CD4-positive, alpha-beta memory T cell (primary cell): ENCODE results near the gene PHPT1. TPM values are rescaled to one million over a fixed set of nuclear protein-coding genes. Genes with fewer than 3 reads are reported as not detected.
A peak's percentile ranks its signal among the peaks of the same experiment; 100 is the strongest.

Source experiments
- CTCF ChIA-PET: fragments of 350-600 bp; sonication (Branson Sonifier 250); formaldehyde crosslinking; loops from one replicate; lab custom pipeline; 2021; ENCODE audit warnings: inconsistent platforms; ENCODE audit not compliant: partially characterized antibody; lab: Charles Lee
- POLR2A ChIA-PET: fragments of 350-600 bp; sonication (Branson Sonifier 250); formaldehyde crosslinking; loops from one replicate; lab custom pipeline; 2021; ENCODE audit not compliant: partially characterized antibody; lab: Charles Lee
- DNase-seq, 5 donors: peaks; one replicate each; pipeline versions ENCODE4 v3.0.0 to v3.0.0-alpha.2; 2020 to 2022; ENCODE audit warnings: mixed read lengths in 1 of 5
- H3K27ac ChIP-seq: one replicate; pipeline ENCODE4 v1.7.0; 2013; ENCODE audit warnings: low read depth, low read length
- H3K27me3 ChIP-seq: 2 replicates; pipeline ENCODE4 v1.7.0; 2013; ENCODE audit warnings: mild to moderate bottlenecking, low read length, moderate library complexity; ENCODE audit not compliant: insufficient read depth
- H3K36me3 ChIP-seq: 2 replicates; pipeline ENCODE4 v1.7.0; 2013; ENCODE audit warnings: mild to moderate bottlenecking, low read length, moderate library complexity; ENCODE audit not compliant: insufficient read depth
- H3K4me1 ChIP-seq: 2 replicates; pipeline ENCODE4 v1.7.0; 2013; ENCODE audit warnings: mild to moderate bottlenecking, low read length, moderate library complexity; ENCODE audit not compliant: insufficient read depth
- H3K4me3 ChIP-seq, 2 donors: one replicate each; pipeline ENCODE4 v1.7.0; 2013; ENCODE audit warnings: low read length in 2 of 2, mild to moderate bottlenecking in 1 of 2
- H3K9me3 ChIP-seq, 2 donors: one replicate each; pipeline ENCODE4 v1.7.0; 2013; ENCODE audit warnings: low read length in 2 of 2, control low read depth in 1 of 2; ENCODE audit not compliant: control insufficient read depth in 1 of 2
- H3K27ac Mint-ChIP-seq, 7 donors: one replicate each; pipeline ENCODE4 v1.8.0; 2020 to 2021; ENCODE audit warnings: mixed read lengths in 7 of 7, mild to moderate bottlenecking in 6 of 7, inconsistent platforms in 3 of 7, moderate library complexity in 3 of 7
- H3K27me3 Mint-ChIP-seq, 2 donors: one replicate each; pipeline ENCODE4 v1.8.0; 2020 to 2021; ENCODE audit warnings: mixed read lengths in 2 of 2
- H3K36me3 Mint-ChIP-seq, 2 donors: one replicate each; pipeline ENCODE4 v1.8.0; 2020 to 2021; ENCODE audit warnings: mixed read lengths in 2 of 2, inconsistent platforms in 1 of 2, mild to moderate bottlenecking in 1 of 2
- H3K4me1 Mint-ChIP-seq, 4 donors: one replicate each; pipeline ENCODE4 v1.8.0; 2020 to 2021; ENCODE audit warnings: mixed read lengths in 4 of 4, mild to moderate bottlenecking in 1 of 4
- H3K4me3 Mint-ChIP-seq, 8 donors: one replicate each; pipeline ENCODE4 v1.8.0; 2020 to 2021; ENCODE audit warnings: mixed read lengths in 8 of 8, mild to moderate bottlenecking in 7 of 8, moderate library complexity in 6 of 8, inconsistent platforms in 3 of 8
- H3K9me3 Mint-ChIP-seq, 8 donors: one replicate each; pipeline ENCODE4 v1.8.0; 2020 to 2021; ENCODE audit warnings: mixed read lengths in 8 of 8, mild to moderate bottlenecking in 5 of 8, inconsistent platforms in 3 of 8, moderate library complexity in 1 of 8
- intact Hi-C: fragments of 100-400 bp; cut with micrococcal nuclease; formaldehyde crosslinking; loops from one replicate; pipeline ENCODE4 v1.15.1; 2023
- polyA plus RNA-seq, 2 donors: library from polyadenylated mRNA; unstranded; fragments of 300-500 nt; fragmentation: Illumina TruSeq; gene quantifications; one replicate each; pipeline ENCODE4 v1.2.3, GENCODE V29; 2021
- total RNA-seq, 2 experiments: library from RNA; stranded (reverse); gene quantifications; one replicate each; pipeline ENCODE4 v1.2.3, GENCODE V29; 2021

Gene PHPT1
- total and polyA plus RNA-seq, 4 experiments from 2014 or later, result 41.3 to 94.0 (median 65.5) TPM

DNA sequence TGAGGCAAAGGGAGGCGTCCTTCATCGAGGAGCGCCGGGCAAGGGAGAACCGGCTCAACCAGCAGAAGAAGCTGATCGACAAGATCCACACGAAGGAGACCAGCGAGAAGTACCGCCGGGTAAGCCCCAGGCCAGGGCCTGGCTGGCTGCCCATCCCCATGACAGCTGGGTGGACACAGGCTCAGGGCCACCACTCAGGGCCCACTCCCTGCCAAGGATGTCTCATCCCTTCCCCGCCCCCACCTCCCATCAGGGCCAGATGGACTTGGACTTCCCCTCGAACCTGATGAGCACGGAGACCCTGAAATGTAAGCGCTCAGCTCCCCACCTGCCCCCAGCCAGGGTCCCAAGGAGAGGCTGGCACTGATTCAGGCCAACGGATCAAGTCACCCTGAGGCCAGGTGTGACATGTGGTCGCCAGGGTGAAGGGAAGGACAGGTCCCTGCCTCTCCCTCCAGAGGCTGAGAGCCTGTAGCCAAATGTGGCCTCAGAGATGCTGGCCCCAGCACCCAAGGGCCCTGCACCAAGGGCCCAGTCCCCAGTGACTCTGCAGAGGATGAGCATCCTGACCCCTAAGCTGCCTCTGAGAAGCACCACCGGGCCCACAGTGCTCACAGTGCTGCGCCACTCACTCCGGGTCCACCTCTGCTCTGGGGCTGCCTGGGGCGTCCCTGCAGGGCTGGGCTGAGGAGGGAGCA, 44.6 kb upstream of the PHPT1 start:
- POLR2A ChIA-PET, result interaction anchor here (0.5 kb wide), 1 partner anchor 135 kb away, joined by 3 read pairs; no protein-coding TSS in a partner anchor
- Mint-ChIP-seq H3K36me3 (peaks cover 0 to 12% of the 10 kb centered on the region in 2 donors), H3K4me3 (peak overlapping the region in 1 of 8 donors; percentile 24), H3K9me3 (no peaks in the 10 kb centered on the region), H3K27ac (no peak overlapping the region), H3K4me1 (peaks cover 17 to 55% (median 34%) of the 10 kb centered on the region in 4 donors), H3K27me3 (peaks cover 0 to 1% of the 10 kb centered on the region in 2 donors)
- no peak for DNase-seq
- no peaks in the 10 kb centered on the region for H3K36me3 ChIP-seq
- CTCF ChIA-PET, result interaction anchor here (0.8 kb wide), 1 partner anchor 231 kb away, joined by 3 read pairs; no protein-coding TSS in a partner anchor
- intact Hi-C loops, result loop anchor here (5.0 kb wide), 1 partner anchor 38 kb away; the partner anchor contains the start of gene AJM1
- no peaks in the 10 kb centered on the region for H3K27me3 ChIP-seq
- no peak overlapping the region for H3K27ac ChIP-seq
- peaks cover 45% of the 10 kb centered on the region for H3K4me1 ChIP-seq
- H3K9me3 ChIP-seq, result no peaks in the 10 kb centered on the region
- no peak overlapping the region for H3K4me3 ChIP-seq

DNA sequence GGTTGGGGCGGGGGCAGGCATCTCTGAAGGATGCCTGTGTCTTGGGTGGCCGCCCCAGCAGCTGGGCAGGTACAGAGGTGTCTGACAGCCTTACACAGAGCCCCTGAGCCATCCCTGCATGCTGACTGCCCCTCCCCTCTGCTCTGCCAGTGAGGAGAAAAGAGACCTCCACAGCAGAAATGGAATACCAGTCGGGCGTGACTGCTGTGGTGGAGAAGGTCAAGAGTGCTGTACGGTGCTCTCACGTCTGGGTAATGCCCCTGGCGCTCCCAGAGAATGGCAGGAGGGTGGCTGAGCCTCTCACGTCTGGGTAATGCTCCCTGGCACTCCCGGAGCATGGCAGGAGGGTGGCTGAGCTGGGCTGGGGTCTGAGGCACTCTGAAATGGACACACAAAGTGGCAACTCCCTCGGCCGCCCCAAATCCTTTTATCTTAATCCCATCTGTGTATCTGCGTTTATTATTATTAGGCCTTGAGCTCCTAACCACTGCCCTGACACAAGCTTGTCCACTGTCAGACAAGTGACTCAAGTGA, 43.9 kb upstream of the PHPT1 start:
- Histone ChIP-seq H3K27ac (no peak overlapping the region), H3K36me3 (no peaks in the 10 kb centered on the region), H3K9me3 (no peaks in the 10 kb centered on the region), H3K4me1 (peaks cover 48% of the 10 kb centered on the region), H3K27me3 (no peaks in the 10 kb centered on the region), H3K4me3 (no peak overlapping the region)
- CTCF ChIA-PET, result interaction anchor here (0.7 to 2.3 kb wide), 5 partner anchors 11 to 230 kb away, joined by 3 to 16 read pairs (median 8); partner anchors contain the start of gene AJM1
- intact Hi-C loops, result loop anchor here (5.0 kb wide), 1 partner anchor 37 kb away; the partner anchor contains the start of gene AJM1
- Mint-ChIP-seq H3K4me3 (peak overlapping the region in 4 of 8 donors; percentile 21 to 64 (median 38)), H3K9me3 (no peaks in the 10 kb centered on the region), H3K36me3 (peaks cover 0 to 14% of the 10 kb centered on the region in 2 donors), H3K4me1 (peaks cover 16 to 57% (median 37%) of the 10 kb centered on the region in 4 donors), H3K27ac (peak overlapping the region in 1 of 7 donors; percentile 59), H3K27me3 (no peaks in the 10 kb centered on the region)
- POLR2A ChIA-PET, result interaction anchor here (3.5 kb wide), 1 partner anchor 13 kb away, joined by 38 read pairs; the partner anchor contains the start of gene TMEM141
- no peak for DNase-seq

DNA sequence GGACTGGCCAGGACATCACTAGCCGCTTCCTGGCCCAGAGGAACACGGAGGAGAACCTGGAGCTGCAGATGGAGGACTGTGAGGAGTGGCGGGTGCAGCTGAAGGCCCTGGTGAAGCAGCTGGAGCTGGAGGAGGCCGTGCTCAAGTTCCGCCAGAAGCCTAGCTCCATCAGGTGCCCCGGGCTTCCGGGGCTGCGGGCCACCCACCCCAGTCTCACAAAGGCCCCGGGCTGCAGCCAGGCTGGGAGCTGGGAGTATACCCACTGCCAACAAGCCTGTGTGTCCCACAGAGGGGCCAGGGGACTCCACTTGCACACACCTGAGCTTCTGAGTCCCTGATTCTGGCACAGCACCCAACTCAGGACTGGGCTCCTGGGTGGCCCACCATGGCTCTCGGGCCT, 43.1 kb upstream of the PHPT1 start:
- Histone ChIP-seq H3K9me3 (no peaks in the 10 kb centered on the region), H3K27me3 (no peaks in the 10 kb centered on the region), H3K27ac (no peak overlapping the region), H3K4me3 (no peak overlapping the region), H3K4me1 (peaks cover 47% of the 10 kb centered on the region), H3K36me3 (no peaks in the 10 kb centered on the region)
- ChIA-PET POLR2A (interaction anchor here (1.4 to 3.5 kb wide), 8 partner anchors 10 to 434 kb away, joined by 3 to 38 read pairs (median 13); partner anchors contain the start of genes FBXW5, TMEM141 and TUBB4B), CTCF (interaction anchor here (0.7 to 2.3 kb wide), 5 partner anchors 11 to 229 kb away, joined by 3 to 16 read pairs (median 8); partner anchors contain the start of gene AJM1)
- Mint-ChIP-seq H3K9me3 (no peaks in the 10 kb centered on the region), H3K27ac (peak overlapping the region in 1 of 7 donors; percentile 52), H3K4me1 (peaks cover 14 to 53% (median 33%) of the 10 kb centered on the region in 4 donors), H3K4me3 (peak overlapping the region in 7 of 8 donors; percentile 55 to 93 (median 88)), H3K36me3 (peaks cover 2 to 16% of the 10 kb centered on the region in 2 donors), H3K27me3 (no peaks in the 10 kb centered on the region)
- no peak for DNase-seq
- intact Hi-C loops, result loop anchor here (2.0 to 5.0 kb wide), 2 partner anchors 15 to 36 kb away; partner anchors contain the start of genes AJM1 and TMEM141

DNA sequence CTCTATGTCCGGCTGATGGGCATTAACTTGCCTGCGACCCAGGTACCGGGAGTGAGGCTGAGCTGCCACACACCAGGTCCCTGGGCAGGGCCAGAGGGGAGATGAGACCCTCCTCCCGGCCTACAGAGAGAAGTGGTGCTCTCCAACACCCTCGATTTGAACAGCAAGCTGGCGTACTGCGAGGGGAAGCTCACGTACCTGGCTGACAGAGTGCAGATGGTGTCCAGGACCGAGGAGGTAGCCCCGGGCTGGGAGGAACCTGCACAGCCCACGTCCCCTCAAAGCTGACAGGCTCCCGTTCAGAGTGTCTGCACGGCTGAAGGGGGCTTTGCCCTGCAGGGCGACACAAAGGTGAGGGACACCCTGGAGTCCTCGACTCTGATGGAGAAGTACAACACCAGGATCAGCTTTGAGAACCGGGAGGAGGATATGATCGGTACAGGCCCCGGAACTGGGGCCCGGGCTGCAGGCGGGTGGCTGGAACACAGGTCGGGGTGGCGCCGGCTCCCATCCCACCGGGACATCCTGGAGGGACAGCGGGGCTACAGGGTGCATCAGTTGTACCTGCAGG, 42.5 kb upstream of the PHPT1 start:
- peaks cover 3 to 16% of the 10 kb centered on the region in 2 donors for H3K36me3 Mint-ChIP-seq

DNA sequence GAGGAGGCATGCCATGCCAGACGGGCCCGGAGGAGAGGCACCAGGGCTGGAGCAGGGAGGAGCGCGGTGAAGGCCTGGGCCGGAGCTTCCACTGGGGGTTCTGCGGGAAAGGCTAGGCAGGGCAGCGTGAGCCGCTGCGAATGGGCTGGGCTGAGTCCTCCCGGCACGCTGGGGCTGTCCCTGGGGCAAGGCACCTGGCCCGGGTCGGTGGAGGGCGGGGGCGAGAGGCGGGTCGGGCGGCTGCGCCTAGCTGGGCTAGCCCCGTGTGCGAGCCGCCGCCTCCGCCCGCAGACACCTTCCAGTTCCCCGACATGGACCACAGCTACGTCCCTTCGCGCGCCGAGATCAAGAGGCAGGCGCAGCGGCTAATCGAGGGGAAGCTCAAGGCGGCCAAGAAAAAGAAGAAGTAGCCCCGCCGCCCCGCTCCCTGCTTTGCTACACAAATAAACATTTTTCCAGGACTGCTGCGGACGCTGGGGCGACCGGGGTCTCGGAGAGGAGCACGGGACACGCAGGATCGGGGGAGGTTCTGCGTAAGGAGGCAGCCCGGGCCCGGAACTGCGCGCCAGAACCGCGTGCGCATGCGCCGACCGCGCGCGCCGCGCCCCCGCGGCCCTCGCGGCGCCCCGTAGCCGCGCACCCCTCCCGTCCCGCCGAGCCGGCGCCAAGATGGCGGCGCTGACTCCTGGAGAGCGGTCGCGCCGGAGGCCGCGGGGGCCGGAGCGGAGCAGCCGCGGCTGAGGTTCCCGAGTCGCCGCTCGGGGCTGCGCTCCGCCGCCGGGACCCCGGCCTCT, 41.7 kb upstream of the PHPT1 start, which contains the start of gene RABL6:
Gene RABL6 (plus strand): TSS at position 668 of the 794 bp plus-strand sequence. CDS start 249 bp downstream, outside the sequence.
- POLR2A ChIA-PET, result interaction anchor here (0.6 to 5.1 kb wide), 29 partner anchors 8 to 712 kb away, joined by 3 to 38 read pairs (median 4); partner anchors contain the start of genes ABCA2, CCDC183, CLIC3 and FBXW5
- H3K4me3 ChIP-seq, result peak within 1 kb of the TSS; percentile 61 to 74
- DNase-seq, result peak; percentile 78 to 90 (median 86)
- H3K4me3 Mint-ChIP-seq, result peak within 1 kb of the TSS; percentile 87 to 93 (median 90)
- no peaks in the 10 kb centered on the region for H3K36me3 ChIP-seq
- H3K27me3 ChIP-seq, result no peaks in the 10 kb centered on the region
- peaks cover 40% of the 10 kb centered on the region for H3K4me1 ChIP-seq
- no peaks in the 10 kb centered on the region for H3K9me3 Mint-ChIP-seq
- intact Hi-C loops, result loop anchor here (2.0 to 5.0 kb wide), 2 partner anchors 17 to 35 kb away; partner anchors contain the start of genes AJM1 and TMEM141
- CTCF ChIA-PET, result interaction anchor here (2.1 to 2.8 kb wide), 3 partner anchors 15 to 228 kb away, joined by 11 to 16 read pairs (median 11); partner anchors contain the start of gene AJM1
- peaks cover 3 to 16% of the 10 kb centered on the region in 2 donors for H3K36me3 Mint-ChIP-seq
- H3K27ac Mint-ChIP-seq, result peak within 1 kb of the TSS; percentile 91 to 96 (median 94)
- no peaks in the 10 kb centered on the region for H3K9me3 ChIP-seq
- H3K4me1 Mint-ChIP-seq, result peaks cover 11 to 45% (median 30%) of the 10 kb centered on the region in 4 donors
- peak within 1 kb of the TSS; percentile 83 for H3K27ac ChIP-seq
- H3K27me3 Mint-ChIP-seq, result no peaks in the 10 kb centered on the region

More for the DNA sequence above, 42.5 kb upstream of the PHPT1 start:
- H3K4me1 Mint-ChIP-seq, result peaks cover 11 to 50% (median 31%) of the 10 kb centered on the region in 4 donors
- Histone ChIP-seq H3K9me3 (no peaks in the 10 kb centered on the region), H3K4me1 (peaks cover 40% of the 10 kb centered on the region), H3K36me3 (no peaks in the 10 kb centered on the region), H3K4me3 (peak overlapping the region; percentile 39 to 74), H3K27ac (peak overlapping the region; percentile 83), H3K27me3 (no peaks in the 10 kb centered on the region)
- H3K9me3 Mint-ChIP-seq, result no peaks in the 10 kb centered on the region
- H3K27me3 Mint-ChIP-seq, result no peaks in the 10 kb centered on the region
- ChIA-PET CTCF (interaction anchor here (1.9 to 2.8 kb wide), 4 partner anchors 14 to 229 kb away, joined by 8 to 16 read pairs (median 11); partner anchors contain the start of gene AJM1), POLR2A (interaction anchor here (0.6 to 5.1 kb wide), 23 partner anchors 7 to 711 kb away, joined by 3 to 38 read pairs (median 6); partner anchors contain the start of genes ABCA2, CLIC3, FBXW5 and MAN1B1)
- peak overlapping the region; percentile 87 to 93 (median 90) for H3K4me3 Mint-ChIP-seq
- DNase-seq, result peak in 1 of 5 donors; percentile 40
- H3K27ac Mint-ChIP-seq, result peak overlapping the region; percentile 87 to 96 (median 94)
- intact Hi-C loops, result loop anchor here (2.0 to 5.0 kb wide), 2 partner anchors 16 to 36 kb away; partner anchors contain the start of genes AJM1 and TMEM141
